ENCODE measurements around the gene PCDHGB2. TPM values are rescaled to one million over a fixed set of nuclear protein-coding genes. Genes with fewer than 3 reads are reported as not detected.
"Not testable (repeated sequence)": the region's sequence is repeated elsewhere in the genome, so short reads cannot be mapped to it uniquely, and the experiment has no call there.

The PCDHGB2 gene
- total and polyA plus RNA-seq, 2 donors from 2014 or later, result 4.0 TPM; not detected in 1

DNA sequence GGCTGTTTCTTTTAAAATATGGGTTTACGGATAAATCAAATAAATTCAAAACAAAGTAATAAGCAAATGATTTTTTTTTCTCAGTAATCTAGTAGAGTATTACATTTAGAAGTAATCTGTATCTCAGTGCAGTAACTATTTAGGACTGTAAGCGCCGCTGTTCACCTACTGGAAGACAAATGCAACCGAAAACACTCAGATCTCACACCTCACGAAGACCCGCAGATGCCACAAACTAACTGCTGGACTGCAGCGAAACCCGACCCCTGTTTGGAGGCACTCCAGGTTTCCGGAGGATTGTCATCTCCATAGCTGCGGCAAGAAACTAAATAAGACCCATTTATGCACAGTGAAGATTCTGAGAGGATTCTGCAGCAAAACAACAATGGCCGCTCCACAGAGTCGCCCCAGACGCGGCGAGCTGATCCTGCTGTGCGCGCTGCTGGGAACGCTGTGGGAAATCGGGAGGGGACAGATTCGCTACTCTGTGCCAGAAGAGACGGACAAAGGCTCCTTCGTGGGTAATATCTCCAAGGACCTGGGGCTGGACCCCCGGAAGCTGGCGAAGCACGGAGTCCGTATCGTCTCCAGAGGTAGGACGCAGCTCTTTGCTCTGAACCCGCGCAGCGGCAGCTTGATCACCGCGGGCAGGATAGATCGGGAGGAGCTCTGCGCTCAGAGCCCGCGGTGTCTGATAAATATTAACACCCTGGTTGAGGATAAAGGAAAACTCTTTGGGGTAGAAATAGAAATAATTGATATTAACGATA is 32.8 kb downstream of the PCDHGB2 start, which contains the start of gene PCDHGA8:
PCDHGA8 (plus strand) TSS at position 205 of the 770 bp plus-strand sequence; CDS start at position 386, 181 bp downstream.
- Histone ChIP-seq H3K9ac (ENCODE audit: low read length in 3 of 3) (no peak within 1 kb of the TSS), H3K4me3 (ENCODE audit: low read length in 3 of 3) (no peak within 1 kb of the TSS), H3K9me3 (ENCODE audit: control insufficient read depth in 2 of 3, insufficient read depth in 1 of 3, low read length in 3 of 3) (peaks cover 4 to 68% (median 11%) of the 10 kb centered on the region in 3 donors), H3K27me3 (ENCODE audit: control insufficient read depth, insufficient read depth, low read length) (no peaks in the 10 kb centered on the region), H3K4me1 (ENCODE audit: control insufficient read depth in 2 of 3, insufficient read depth in 2 of 3, low read depth in 1 of 3, low read length in 3 of 3) (no peaks in the 10 kb centered on the region), H3K36me3 (ENCODE audit: control insufficient read depth in 2 of 3, insufficient read depth in 3 of 3, low read length in 3 of 3) (no peaks in the 10 kb centered on the region), H3K27ac (ENCODE audit: low read depth in 2 of 2, low read length in 2 of 2) (no peak within 1 kb of the TSS)
- FAIRE-seq (no peak), DNase-seq (no peak)
- intact Hi-C loops (cut with DNase I), result no loop called here
- TF ChIP-seq, protein P1, sequence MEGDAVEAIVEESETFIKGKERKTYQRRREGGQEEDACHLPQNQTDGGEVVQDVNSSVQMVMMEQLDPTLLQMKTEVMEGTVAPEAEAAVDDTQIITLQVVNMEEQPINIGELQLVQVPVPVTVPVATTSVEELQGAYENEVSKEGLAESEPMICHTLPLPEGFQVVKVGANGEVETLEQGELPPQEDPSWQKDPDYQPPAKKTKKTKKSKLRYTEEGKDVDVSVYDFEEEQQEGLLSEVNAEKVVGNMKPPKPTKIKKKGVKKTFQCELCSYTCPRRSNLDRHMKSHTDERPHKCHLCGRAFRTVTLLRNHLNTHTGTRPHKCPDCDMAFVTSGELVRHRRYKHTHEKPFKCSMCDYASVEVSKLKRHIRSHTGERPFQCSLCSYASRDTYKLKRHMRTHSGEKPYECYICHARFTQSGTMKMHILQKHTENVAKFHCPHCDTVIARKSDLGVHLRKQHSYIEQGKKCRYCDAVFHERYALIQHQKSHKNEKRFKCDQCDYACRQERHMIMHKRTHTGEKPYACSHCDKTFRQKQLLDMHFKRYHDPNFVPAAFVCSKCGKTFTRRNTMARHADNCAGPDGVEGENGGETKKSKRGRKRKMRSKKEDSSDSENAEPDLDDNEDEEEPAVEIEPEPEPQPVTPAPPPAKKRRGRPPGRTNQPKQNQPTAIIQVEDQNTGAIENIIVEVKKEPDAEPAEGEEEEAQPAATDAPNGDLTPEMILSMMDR (IDR thresholded peaks at IDR 0.05; ENCODE audit: borderline replicate concordance, extremely low read depth, insufficient read depth), result no peak

DNA sequence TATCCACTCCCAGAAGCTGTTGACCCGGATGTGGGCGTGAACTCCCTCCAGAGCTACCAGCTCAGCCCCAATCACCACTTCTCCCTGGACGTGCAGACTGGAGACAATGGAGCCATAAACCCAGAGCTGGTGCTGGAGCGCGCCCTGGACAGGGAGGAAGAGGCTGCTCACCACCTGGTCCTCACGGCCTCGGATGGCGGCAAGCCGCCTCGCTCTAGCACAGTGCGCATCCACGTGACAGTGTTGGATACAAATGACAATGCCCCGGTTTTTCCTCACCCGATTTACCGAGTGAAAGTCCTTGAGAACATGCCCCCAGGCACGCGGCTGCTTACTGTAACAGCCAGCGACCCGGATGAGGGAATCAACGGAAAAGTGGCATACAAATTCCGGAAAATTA is 33.5 kb downstream of the PCDHGB2 start:
- FAIRE-seq (no peak), DNase-seq (no peak)
- Histone ChIP-seq H3K4me3 (ENCODE audit: low read length in 3 of 3) (no peak overlapping the region), H3K9me3 (ENCODE audit: control insufficient read depth in 2 of 3, insufficient read depth in 1 of 3, low read length in 3 of 3) (peaks cover 4 to 67% (median 10%) of the 10 kb centered on the region in 3 donors), H3K27me3 (ENCODE audit: control insufficient read depth, insufficient read depth, low read length) (no peaks in the 10 kb centered on the region), H3K27ac (ENCODE audit: low read depth in 2 of 2, low read length in 2 of 2) (no peak overlapping the region), H3K4me1 (ENCODE audit: control insufficient read depth in 2 of 3, insufficient read depth in 2 of 3, low read depth in 1 of 3, low read length in 3 of 3) (no peaks in the 10 kb centered on the region), H3K9ac (ENCODE audit: low read length in 3 of 3) (no peak overlapping the region), H3K36me3 (ENCODE audit: control insufficient read depth in 2 of 3, insufficient read depth in 3 of 3, low read length in 3 of 3) (no peaks in the 10 kb centered on the region)
- intact Hi-C loops (cut with DNase I), result no loop called here
- TF ChIP-seq, protein P1 (IDR thresholded peaks at IDR 0.05; ENCODE audit: borderline replicate concordance, extremely low read depth, insufficient read depth), result no peak

DNA sequence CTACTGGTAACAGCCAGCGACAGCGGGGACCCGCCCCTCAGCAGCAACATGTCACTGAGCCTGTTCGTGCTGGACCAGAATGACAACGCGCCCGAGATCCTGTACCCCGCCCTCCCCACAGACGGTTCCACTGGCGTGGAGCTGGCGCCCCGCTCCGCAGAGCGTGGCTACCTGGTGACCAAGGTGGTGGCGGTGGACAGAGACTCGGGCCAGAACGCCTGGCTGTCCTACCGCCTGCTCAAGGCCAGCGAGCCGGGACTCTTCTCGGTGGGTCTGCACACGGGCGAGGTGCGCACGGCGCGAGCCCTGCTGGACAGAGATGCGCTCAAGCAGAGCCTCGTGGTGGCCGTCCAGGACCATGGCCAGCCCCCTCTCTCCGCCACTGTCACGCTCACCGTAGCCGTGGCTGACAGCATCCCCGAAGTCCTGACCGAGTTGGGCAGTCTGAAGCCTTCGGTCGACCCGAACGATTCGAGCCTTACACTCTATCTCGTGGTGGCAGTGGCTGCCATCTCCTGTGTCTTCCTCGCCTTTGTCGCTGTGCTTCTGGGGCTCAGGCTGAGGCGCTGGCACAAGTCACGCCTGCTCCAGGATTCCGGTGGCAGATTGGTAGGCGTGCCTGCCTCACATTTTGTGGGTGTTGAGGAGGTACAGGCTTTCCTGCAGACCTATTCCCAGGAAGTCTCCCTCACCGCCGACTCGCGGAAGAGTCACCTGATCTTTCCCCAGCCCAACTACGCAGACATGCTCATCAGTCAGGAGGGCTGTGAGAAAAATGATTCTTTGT is 34.8 kb downstream of the PCDHGB2 start:
- H3K9ac ChIP-seq (ENCODE audit: low read length in 3 of 3); intact Hi-C loops (cut with DNase I); H3K4me1 ChIP-seq (ENCODE audit: control insufficient read depth in 2 of 3, insufficient read depth in 2 of 3, low read depth in 1 of 3, low read length in 3 of 3); DNase-seq; H3K4me3 ChIP-seq (ENCODE audit: low read length in 3 of 3); FAIRE-seq; H3K27ac ChIP-seq (ENCODE audit: low read depth in 2 of 2, low read length in 2 of 2); H3K27me3 ChIP-seq (ENCODE audit: control insufficient read depth, insufficient read depth, low read length); H3K36me3 ChIP-seq (ENCODE audit: control insufficient read depth in 2 of 3, insufficient read depth in 3 of 3, low read length in 3 of 3): not testable (repeated sequence)
- peaks cover 2 to 67% (median 13%) of the 10 kb centered on the region in 3 donors for H3K9me3 ChIP-seq (ENCODE audit: control insufficient read depth in 2 of 3, insufficient read depth in 1 of 3, low read length in 3 of 3)

Measured in kidney (tissue), 14 donors.